GM12878 (cell line): ENCODE results near the gene INSYN2B. TPM values are rescaled to one million over a fixed set of nuclear protein-coding genes. Genes with fewer than 3 reads are reported as not detected.

Experiments
- ATAC-seq: fragments of 200-7000 bp; cut with Tn5 transposase; 3 replicates; pipeline ENCODE4 v1.9.1; 2020; ENCODE audit warnings: mild to moderate bottlenecking, moderate library complexity
- BruUV-seq: library from RNA; stranded (reverse); fragments of 400-500 nt; replicated peaks from 2 replicates; lab custom pipeline; 2021; lab: Mats Ljungman, UMichigan
- CTCF ChIA-PET: fragments of 300-600 bp; sonication (Branson Sonifier 250); formaldehyde crosslinking; extraction: SDS; loops from one replicate; lab custom pipeline; 2021; ENCODE audit warnings: inconsistent platforms; lab: Yijun Ruan, JAX
- POLR2A ChIA-PET: fragments of 350-600 bp; formaldehyde crosslinking; extraction: SDS; loops from one replicate; lab custom pipeline; 2021; ENCODE audit warnings: inconsistent platforms; lab: Charles Lee
- RAD21 ChIA-PET: fragments of 300-600 bp; sonication (Branson Sonifier 250); formaldehyde crosslinking; loops from one replicate; lab custom pipeline; 2023; ENCODE audit warnings: antibody characterized with exemption; ENCODE audit not compliant: unreplicated experiment; lab: Charles Lee
- SMC1A ChIA-PET: fragments of 300-600 bp; sonication (Branson Sonifier 250); formaldehyde crosslinking; loops from one replicate; lab custom pipeline; 2023; ENCODE audit not compliant: unreplicated experiment, uncharacterized antibody; lab: Charles Lee
- DNase-seq: peaks from one replicate; pipeline ENCODE4 v3.0.0-alpha.2; 2011; ENCODE audit warnings: low read depth, low spot score
- FAIRE-seq: peaks from 3 replicates; lab custom pipeline; 2011; peaks lifted over from hg19 to GRCh38; lab: Jason Lieb, UNC
- H2AFZ ChIP-seq: 2 replicates; pipeline ENCODE4 v1.6.0; 2011; ENCODE audit warnings: low read depth, low read length, control low read depth; ENCODE audit not compliant: control insufficient read depth
- H3K27ac ChIP-seq: 2 replicates; pipeline ENCODE4 v1.5.1; 2011; ENCODE audit warnings: control low read depth; ENCODE audit not compliant: control insufficient read depth, insufficient read depth
- H3K27me3 ChIP-seq, 2 experiments: replicated peaks in 1 of 2; 2 replicates each; pipeline versions ENCODE4 v1.6.0 to v1.6.1; 2011; ENCODE audit warnings: low read length in 1 of 2; ENCODE audit not compliant: control insufficient read depth in 2 of 2, insufficient read depth in 2 of 2
- H3K36me3 ChIP-seq, 2 experiments: 2 replicates each; pipeline ENCODE4 v1.5.1; 2011; ENCODE audit warnings: low read length in 1 of 2; ENCODE audit not compliant: control insufficient read depth in 2 of 2, insufficient read depth in 2 of 2
- H3K4me1 ChIP-seq: 2 replicates; pipeline ENCODE4 v1.6.1; 2011; ENCODE audit warnings: mild to moderate bottlenecking, low read length, moderate library complexity, mixed read lengths; ENCODE audit not compliant: control insufficient read depth, insufficient read depth
- H3K4me2 ChIP-seq: 2 replicates; pipeline ENCODE4 v1.6.0; 2011; ENCODE audit warnings: control low read depth; ENCODE audit not compliant: control insufficient read depth, insufficient read depth
- H3K4me3 ChIP-seq: fragments of 200-600 bp; sonication (generic); 2 replicates; pipeline ENCODE4 v1.5.1; 2016
- H3K79me2 ChIP-seq: 2 replicates; pipeline ENCODE4 v1.6.0; 2011; ENCODE audit warnings: low read length; ENCODE audit not compliant: control insufficient read depth, insufficient read depth
- H3K9ac ChIP-seq: 2 replicates; pipeline ENCODE4 v1.8.0; 2011; ENCODE audit warnings: low read length, control low read depth, mixed read lengths; ENCODE audit not compliant: control insufficient read depth, insufficient read depth
- H3K9me3 ChIP-seq: replicated peaks from 3 replicates; pipeline ENCODE4 v1.5.1; 2011; ENCODE audit warnings: mild to moderate bottlenecking, low read length; ENCODE audit not compliant: control insufficient read depth, insufficient read depth
- H4K20me1 ChIP-seq: 2 replicates; pipeline ENCODE4 v1.6.0; 2011; ENCODE audit not compliant: control insufficient read depth, insufficient read depth
- CHD2 ChIP-seq: IDR thresholded peaks from 2 replicates; pipeline ENCODE4 v1.6.1; 2011; ENCODE audit warnings: low read depth, low read length, improper control_type of control experiment, borderline replicate concordance
- ESRRA ChIP-seq: IDR thresholded peaks from 2 replicates; pipeline ENCODE4 v1.6.1; 2012; ENCODE audit warnings: mild to moderate bottlenecking, low read length, improper control_type of control experiment
- IRF5 ChIP-seq: fragments of 450-650 bp; IDR thresholded peaks from 2 replicates; pipeline ENCODE4 v1.6.1; 2017; ENCODE audit warnings: borderline replicate concordance
- KAT2A ChIP-seq: conservative IDR thresholded peaks from 2 replicates; pipeline ENCODE4 v1.6.1; 2011; ENCODE audit warnings: low read depth, low read length; ENCODE audit not compliant: control insufficient read depth
- MLLT1 ChIP-seq: fragments of 450-650 bp; IDR thresholded peaks from 2 replicates; pipeline ENCODE4 v1.6.1; 2016; ENCODE audit warnings: mild to moderate bottlenecking
- MYC ChIP-seq: IDR thresholded peaks from 2 replicates; pipeline ENCODE4 v1.6.1; 2011; ENCODE audit warnings: mild to moderate bottlenecking, low read length, moderate library complexity, inconsistent platforms; ENCODE audit not compliant: insufficient read depth, insufficient replicate concordance, insufficient read length, severe bottlenecking
- NFYA ChIP-seq: IDR thresholded peaks from 2 replicates; pipeline ENCODE4 v1.6.1; 2011; ENCODE audit warnings: low read depth, mild to moderate bottlenecking, low read length, improper control_type of control experiment, borderline replicate concordance
- NFYB ChIP-seq: IDR thresholded peaks from 2 replicates; pipeline ENCODE4 v1.6.1; 2011; ENCODE audit warnings: low read depth, mild to moderate bottlenecking, low read length, improper control_type of control experiment, moderate library complexity; ENCODE audit not compliant: insufficient read depth
- NR2C2 ChIP-seq: IDR thresholded peaks from 2 replicates; pipeline ENCODE4 v1.6.1; 2011; ENCODE audit warnings: borderline replicate concordance, low read depth; ENCODE audit not compliant: control insufficient read depth, insufficient read length
- RAD21 ChIP-seq: IDR thresholded peaks from 2 replicates; pipeline ENCODE4 v1.6.1; 2011; ENCODE audit warnings: mild to moderate bottlenecking, low read depth, low read length, moderate library complexity; ENCODE audit not compliant: insufficient read depth
- ZNF24 ChIP-seq: fragments of 450-650 bp; IDR thresholded peaks from 2 replicates; pipeline ENCODE4 v1.6.1; 2017; ENCODE audit warnings: antibody characterized with exemption, mild to moderate bottlenecking
- ZNF592 ChIP-seq: fragments of 450-650 bp; IDR thresholded peaks from 2 replicates; pipeline ENCODE4 v1.6.1; 2017; ENCODE audit warnings: mild to moderate bottlenecking, moderate library complexity
- WGBS: methylation state at CpG from one replicate; pipeline ENCODE4 v1.1.6; 2016; ENCODE audit warnings: low lambda C conversion rate; ENCODE audit not compliant: insufficient replicate concordance, insufficient coverage; ENCODE audit errors: missing lambda C conversion rate; 5-methylcytosine and 5-hydroxymethylcytosine counted together
- in situ Hi-C: fragments of 300-500 bp; cut with MboI; formaldehyde crosslinking; loops from 9 replicates; pipeline ENCODE4 v1.14.3; 2018; ENCODE audit warnings: mixed read lengths
- intact Hi-C: fragments of 100-400 bp; cut with micrococcal nuclease; formaldehyde crosslinking; loops from one replicate; pipeline ENCODE4 v1.14.2; 2022; ENCODE audit not compliant: unreplicated experiment
- polyA plus RNA-seq, 11 experiments: library from polyadenylated mRNA; depleted of rRNA in 4 of 11; unstranded in 6 of 11; stranded (reverse) in 5 of 11; fragments of >200 nt; fragmentation: Nextera tagmentation in 4 of 11; fragmentation: Illumina TruSeq in 1 of 11; extraction: Ambion mirVana in 4 of 11; extraction: Trizol in 1 of 11; gene quantifications; 1 replicate in 1 of 11; 2 replicates in 10 of 11; pipeline versions ENCODE4 v1.2.1 to v1.2.3, GENCODE V29; 2011 to 2016; ENCODE audit warnings: inconsistent platforms in 2 of 11, missing spikeins in 2 of 11, low read depth in 1 of 11
- total RNA-seq, 4 experiments: library from RNA; depleted of rRNA in 3 of 4; stranded (reverse); fragments of >200 nt in 3 of 4; fragmentation: Illumina TruSeq in 1 of 4; extraction: Trizol in 1 of 4; gene quantifications; 2 replicates each; pipeline versions ENCODE4 v1.2.1 to v1.2.3, GENCODE V29; 2013 to 2021

The INSYN2B gene
- total and polyA plus RNA-seq, 10 of the 15 experiments (the other 5 are each of a cell fraction or from before 2014, with no cell fraction given): 0.05 to 0.27 (median 0.13) TPM; not detected in 7

- ChIA-PET CTCF (interaction anchor here (0.6 kb wide), 1 partner anchor 35 kb away, joined by 3 read pairs; no protein-coding TSS in a partner anchor), POLR2A (interaction anchor here (0.6 kb wide), 2 partner anchors 14 to 189 kb away, joined by 3 to 4 read pairs; no protein-coding TSS in a partner anchor), SMC1A (interaction anchor here (1.0 to 1.5 kb wide), 4 partner anchors 19 to 96 kb away, joined by 3 to 4 read pairs (median 3); no protein-coding TSS in a partner anchor)
- Histone ChIP-seq H3K27ac (no peak overlapping the region), H3K36me3 (peaks cover 3 to 6% of the 10 kb centered on the region in 2 experiments; a peak in 3 of 4 replicates), H3K9ac (no peak overlapping the region), H3K9me3 (no peaks in the 10 kb centered on the region), H4K20me1 (no peaks in the 10 kb centered on the region), H2AFZ (no peak overlapping the region), H3K4me1 (no peaks in the 10 kb centered on the region), H3K4me3 (no peak overlapping the region)
- no TSS peak for BruUV-seq
- intact Hi-C loops: no loop called here
- WGBS: 98% methylated on average over 4 of the region's 4 CpGs
- TF ChIP-seq ESRRA (no peak), MYC (no peak), ZNF24 (no peak), KAT2A (no peak), MLLT1 (no peak), NFYB (no peak), IRF5 (no peak), CHD2 (no peak), RAD21 (no peak), NR2C2 (no peak), ZNF592 (no peak), NFYA (no peak)
- TF ChIP-seq, all 136 proteins: peak for 0
- ATAC-seq (no peak), DNase-seq (no peak), FAIRE-seq (no peak)
- Histone ChIP-seq H3K4me2 (no peak overlapping the region), H3K79me2 (no peaks in the 10 kb centered on the region; the same call in 1 of the 2 replicates), H3K27me3 (no peaks in the 10 kb centered on the region)
- RAD21 ChIA-PET: no interaction called here
- in situ Hi-C loops: no loop called here
Observed at GRCh38 chr5:169874621-169875020, 105.7 kb downstream of the INSYN2B start.
